Measurements from ENCODE around the gene EFHB.
"Not testable (repeated sequence)": the region's sequence is repeated elsewhere in the genome, so short reads cannot be mapped to it uniquely, and the experiment has no call there.

Gene EFHB, protein sequence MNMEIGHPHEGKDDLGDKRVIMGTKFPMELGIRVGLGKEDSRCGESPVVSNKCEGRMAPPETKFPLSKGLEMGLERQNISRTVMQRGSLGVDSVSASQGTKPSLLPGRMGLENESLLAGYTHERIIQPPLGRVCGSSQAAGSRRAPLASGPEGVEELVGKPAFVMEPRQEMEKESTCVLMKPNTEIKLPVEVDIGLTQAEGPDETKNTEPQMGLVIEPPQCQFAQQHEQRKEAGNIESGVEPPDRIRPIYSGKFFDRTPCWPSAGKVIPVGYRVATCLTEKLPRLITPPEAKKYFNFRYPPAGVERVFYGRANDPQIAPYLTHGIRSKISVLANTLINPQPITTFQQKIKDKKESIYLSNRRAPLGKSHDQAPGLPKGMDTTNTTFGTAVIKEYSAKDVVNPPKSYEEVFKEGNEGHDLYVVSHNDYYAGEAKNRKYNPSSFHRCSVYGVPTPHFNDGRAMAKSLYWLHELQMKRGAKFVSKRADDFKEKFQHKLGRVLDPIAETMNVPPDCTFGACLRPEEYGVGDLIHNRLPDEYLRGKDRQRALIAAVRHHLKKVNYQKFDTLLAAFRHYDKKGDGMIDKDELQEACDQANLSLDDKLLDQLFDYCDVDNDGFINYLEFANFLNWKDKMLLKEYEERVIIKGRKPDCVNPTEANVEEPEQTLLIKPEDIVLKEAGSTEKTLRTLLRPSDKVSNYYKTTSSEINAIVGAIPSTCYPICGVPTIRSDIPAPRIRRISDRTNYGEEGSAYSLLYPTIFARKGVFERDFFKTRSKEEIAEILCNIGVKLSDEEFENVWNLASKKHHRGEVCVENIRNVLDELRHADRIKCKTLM

DNA sequence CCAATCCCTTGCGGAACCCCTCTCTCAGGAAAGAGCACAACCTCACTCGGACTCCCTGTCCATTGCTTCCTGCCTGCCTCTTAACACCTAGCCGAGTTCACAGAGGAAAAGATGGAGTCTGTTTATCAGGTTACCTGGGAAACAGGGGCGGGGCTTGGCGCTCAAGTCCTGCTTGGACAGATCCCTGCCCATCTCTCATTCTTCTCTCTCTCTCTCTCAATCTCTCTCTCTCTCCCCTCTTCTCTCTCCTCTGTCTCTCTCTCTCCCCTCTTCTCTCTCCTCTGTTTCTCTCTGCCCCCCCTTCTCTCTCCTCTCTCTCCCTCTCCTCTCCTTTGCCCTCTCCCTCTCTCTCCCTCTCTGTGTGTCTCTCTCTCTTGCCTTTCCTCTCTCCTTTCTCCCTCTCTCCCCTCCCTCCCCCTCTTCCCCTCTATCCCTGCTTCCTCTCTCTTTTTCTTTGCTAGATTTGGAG lies at the start of gene EFHB:
Gene EFHB (minus strand): TSS at position 120 of the 469 bp plus-strand sequence. CDS start 199 bp downstream, outside the sequence.
- FAIRE-seq = no peak

GRCh38 chr3:19972054-19972453 lies 38.0 kb upstream of the EFHB start:
- FAIRE-seq = no peak

DNA sequence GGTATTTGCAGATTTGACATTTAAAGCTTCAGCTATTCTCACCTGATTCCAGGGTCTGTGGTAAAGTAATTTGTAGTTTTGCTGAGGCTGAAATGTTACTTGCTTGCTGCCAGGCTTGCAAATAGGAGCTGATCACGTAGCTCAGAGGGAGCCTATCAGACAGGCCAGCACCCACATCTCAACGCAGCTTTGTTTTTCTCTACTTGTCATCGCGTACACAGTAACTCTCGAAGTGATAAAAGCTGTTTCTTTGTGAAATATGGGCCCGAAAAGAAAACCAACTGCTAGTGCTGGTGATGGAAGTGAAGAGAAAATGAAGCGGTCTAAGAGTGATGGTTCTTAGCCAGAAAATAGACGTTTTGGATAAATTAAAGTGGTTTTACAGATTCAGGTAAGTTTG lies 36.3 kb upstream of the EFHB start:
- FAIRE-seq = no peak

DNA sequence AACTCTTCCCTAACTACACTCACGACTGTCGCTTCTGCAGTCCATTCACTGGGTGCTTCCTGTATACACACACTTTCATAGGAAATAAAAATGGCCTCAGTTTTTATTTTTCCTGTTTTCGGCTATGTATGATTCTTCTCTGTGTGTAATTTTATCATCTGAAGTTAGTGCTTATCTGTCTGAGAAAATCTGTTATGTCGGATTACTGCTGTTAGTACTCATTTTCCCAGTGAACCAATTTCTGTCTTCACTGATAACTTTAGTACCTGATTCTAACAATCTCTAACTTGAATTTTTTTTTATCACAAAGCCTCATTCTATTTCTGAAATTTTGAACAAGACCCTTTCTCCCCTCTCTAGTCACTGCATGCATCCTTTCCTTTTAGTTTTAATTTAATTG lies 33.8 kb upstream of the EFHB start:
- FAIRE-seq = no peak

GRCh38 chr3:19967208-19967607 lies 33.2 kb upstream of the EFHB start:
- FAIRE-seq = no peak

GRCh38 chr3:19961960-19962359 lies 27.9 kb upstream of the EFHB start:
- no peak for FAIRE-seq

DNA sequence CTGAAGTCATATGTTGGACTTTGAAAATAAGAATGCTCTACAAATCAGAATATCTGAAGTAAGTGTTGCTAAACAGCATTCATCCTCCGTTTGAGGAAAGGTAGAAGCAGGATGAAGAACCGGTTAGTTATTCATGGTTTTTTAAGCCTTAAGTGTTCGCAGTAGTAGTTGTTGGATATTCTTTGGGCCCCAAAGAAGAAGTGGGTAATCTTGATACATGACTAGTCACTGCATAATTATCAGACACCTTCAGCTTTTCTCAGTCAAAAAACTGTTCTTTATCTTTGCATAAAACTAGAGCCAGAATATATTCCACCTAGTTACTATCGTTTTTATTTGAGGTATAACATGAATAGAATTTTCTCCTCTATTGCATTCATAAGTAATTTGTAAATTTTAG lies 26.7 kb upstream of the EFHB start:
- FAIRE-seq = no peak

DNA sequence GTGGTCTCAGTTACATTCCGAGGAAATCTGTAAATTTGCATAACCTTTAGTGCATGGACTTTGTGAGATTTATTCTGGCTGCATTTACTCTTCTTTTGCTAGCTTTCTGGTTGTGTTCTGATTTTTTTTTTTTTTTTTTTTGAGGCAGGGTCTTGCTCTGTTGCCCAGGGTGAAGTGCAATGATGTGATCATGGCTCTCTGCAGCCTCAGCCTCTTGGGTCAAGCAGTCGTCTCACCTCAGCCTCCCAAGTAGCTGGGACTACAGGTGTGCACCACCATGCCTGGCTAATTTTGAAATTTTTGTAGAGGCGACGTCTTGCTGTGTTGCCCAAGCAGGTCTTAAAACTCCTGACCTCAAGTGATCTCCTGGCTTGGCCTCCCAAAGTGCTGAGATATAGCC lies 25.5 kb upstream of the EFHB start:
- FAIRE-seq = no peak

DNA sequence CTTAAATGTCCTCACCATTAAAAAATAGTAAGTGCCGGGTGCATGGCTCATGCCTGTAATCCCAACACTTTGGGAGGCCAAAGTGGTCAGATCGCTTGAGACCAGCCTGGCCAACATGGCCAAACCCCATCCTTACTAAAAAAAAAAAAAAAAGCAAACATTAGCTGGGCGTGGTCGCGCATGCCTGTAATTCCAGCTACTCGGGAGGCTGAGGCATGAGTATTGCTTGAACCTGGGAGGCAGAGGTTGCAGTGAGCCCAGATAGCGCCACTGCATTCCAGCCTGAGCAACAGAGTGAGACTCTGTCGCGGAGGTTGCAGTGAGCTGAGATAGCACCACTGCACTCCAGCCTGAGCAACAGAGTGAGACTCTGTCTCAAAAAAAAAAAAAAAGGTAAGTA lies 23.3 kb upstream of the EFHB start:
- FAIRE-seq = not testable (repeated sequence)

DNA sequence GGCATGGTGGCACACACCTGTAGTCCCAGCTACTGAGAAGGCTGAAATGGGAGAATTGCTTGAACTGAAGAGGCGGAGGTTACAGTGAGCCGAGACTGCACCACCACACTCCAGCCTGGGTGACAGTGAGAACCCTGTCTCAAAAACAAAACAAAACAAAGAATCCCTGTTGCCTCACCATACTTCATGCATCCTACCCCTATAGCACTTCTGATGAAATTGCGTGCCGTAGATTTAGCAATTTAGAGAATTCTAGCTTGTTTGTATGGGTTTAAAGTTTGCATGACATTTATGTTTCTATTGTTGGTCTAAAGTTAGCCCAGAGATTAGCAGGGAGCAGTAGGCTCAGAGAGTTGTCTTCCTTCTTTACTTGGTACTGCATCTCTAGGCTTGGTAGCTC lies 20.7 kb upstream of the EFHB start:
- FAIRE-seq = no peak

DNA sequence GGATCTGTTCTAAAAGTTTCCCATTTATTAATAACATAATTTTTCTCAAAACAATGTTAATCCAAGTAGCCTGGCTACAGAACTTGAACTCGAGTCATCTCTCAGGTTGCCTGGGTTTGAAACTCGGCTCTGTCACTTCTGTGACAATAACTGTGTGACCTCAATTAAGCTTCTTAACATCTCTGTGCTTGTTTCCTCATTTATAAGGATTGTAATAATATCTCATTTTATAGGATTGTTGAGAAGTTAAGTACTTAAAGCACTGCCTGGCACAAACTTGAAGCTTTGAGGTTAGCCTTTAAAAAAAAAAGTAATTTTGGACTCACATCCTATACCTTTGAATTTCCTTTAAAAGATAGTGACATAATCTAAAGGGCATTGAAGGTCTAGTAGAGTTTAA lies 16.3 kb upstream of the EFHB start:
- no peak for FAIRE-seq

GRCh38 chr3:19948226-19948591 lies 14.2 kb upstream of the EFHB start:
- FAIRE-seq = no peak

GRCh38 chr3:19947549-19948225 lies 13.7 kb upstream of the EFHB start:
- FAIRE-seq = no peak

- FAIRE-seq = peak; percentile 95
These were observed 13.0 kb upstream of the EFHB start, which contains the start of gene RAB5A for GRCh38 chr3:19946832-19947548. Gene RAB5A (plus strand): TSS chr3:19947097. CDS start chr3:19950899, 3,802 bp downstream.

DNA sequence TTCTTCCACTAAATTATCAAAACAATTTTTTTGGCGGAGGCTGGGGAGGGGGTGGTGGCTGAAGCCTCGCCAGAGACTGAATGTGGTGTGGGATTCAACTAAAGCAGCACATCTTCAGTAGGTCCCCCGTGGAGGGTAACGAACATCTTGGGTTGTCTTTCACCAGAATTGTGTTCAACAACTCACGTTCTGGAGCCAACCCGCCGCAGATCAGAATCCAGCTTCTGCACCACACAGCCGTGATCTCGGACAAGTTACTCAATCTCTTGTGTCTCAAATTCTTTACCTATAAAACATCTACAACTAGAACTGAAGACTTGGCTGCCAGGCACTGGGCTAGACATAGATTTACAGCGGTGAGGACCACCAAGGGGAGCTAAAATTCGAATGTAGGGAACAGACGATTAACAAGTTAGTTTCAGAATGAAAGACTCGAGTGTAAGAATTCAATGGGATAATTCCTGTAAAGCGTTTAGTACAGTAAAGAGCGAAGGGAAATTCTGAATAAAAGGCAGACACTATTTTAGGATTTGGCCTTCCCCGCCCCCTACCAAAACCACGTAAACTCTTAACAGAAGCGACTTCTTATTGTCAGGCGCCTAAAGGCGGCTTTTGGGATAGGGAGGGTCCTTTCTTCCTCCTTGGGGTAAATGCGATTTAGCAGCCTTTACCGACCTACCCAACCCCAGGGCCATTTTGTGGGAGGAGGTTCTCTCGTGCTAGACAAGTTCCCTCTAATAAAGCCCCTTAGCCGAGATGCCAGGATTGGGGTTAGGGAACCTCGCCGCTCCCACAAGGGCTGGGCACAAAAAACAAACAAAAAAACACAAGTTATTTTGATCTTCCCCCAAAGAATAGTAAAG lies 12.2 kb upstream of the EFHB start:
- FAIRE-seq = no peak

DNA sequence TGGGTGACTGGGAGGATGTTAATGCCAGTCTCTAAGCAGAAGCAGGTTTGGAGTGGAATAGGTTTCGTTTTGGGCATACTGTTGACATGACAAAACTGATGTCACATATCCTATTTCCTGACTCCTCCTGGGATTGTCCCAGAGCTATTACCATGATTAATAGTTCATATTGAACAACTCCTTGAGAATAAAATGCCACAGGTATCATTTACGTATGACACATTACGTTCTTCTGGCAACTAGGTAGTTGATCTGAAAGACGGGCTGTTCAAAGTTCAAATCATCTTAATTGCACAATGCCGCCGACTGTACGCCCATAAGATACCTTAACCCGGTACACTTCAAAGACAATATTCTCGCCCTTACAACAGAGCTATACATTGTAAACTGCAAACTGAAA lies 11.5 kb upstream of the EFHB start:
- FAIRE-seq = no peak

DNA sequence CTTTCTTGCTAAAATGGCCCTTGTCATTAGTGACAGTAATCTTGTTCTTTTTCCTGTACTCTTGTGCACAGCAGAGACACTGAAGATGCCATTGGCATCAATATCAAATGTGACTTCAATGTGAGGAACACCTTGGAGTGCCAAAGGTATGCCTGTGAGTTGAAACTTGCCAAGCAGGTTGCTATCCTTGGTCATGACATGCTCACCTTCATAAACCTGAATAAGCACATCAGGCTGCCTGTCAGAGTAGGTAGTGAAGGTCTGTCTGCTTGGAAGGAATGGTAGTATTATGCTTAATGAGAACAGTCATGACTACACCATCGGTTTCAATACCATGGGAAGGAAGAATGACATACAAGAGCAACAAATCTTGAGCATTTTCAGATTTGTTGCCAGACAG lies 6.6 kb upstream of the EFHB start:
- FAIRE-seq = no peak

DNA sequence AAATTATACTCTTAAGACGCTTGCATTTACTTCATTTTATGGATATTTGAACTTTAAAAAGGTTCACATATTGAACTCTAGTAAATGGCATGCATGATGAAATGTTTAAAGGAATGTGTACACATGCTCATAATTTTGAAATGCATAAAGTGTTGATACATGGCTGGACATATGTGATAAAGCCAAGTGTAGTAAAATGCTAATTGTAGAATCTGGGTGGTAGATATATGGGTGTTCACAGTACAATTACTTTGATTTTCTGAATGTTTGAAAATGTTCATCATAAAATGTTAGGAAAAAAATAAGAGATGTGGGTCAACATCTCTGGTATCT lies 4.2 kb upstream of the EFHB start:
- no peak for FAIRE-seq

GRCh38 chr3:19937459-19938294 lies 3.7 kb upstream of the EFHB start:
- FAIRE-seq = no peak

GRCh38 chr3:19932422-19932821 lies 1.6 kb downstream of the EFHB start:
- FAIRE-seq = no peak

GRCh38 chr3:19931767-19932188 lies 2.2 kb downstream of the EFHB start:
- FAIRE-seq = no peak
